Embryonic facial prominence (tissue), 1 donor: ENCODE results near the gene RNF181.
"Not testable (repeated sequence)": the region's sequence is repeated elsewhere in the genome, so short reads cannot be mapped to it uniquely, and the experiment has no call there.

Source experiments
- DNase-seq: peaks from one replicate; pipeline ENCODE4 v3.0.0-alpha.2; 2016; ENCODE audit errors: extremely low spot score

RNF181 gene

DNA sequence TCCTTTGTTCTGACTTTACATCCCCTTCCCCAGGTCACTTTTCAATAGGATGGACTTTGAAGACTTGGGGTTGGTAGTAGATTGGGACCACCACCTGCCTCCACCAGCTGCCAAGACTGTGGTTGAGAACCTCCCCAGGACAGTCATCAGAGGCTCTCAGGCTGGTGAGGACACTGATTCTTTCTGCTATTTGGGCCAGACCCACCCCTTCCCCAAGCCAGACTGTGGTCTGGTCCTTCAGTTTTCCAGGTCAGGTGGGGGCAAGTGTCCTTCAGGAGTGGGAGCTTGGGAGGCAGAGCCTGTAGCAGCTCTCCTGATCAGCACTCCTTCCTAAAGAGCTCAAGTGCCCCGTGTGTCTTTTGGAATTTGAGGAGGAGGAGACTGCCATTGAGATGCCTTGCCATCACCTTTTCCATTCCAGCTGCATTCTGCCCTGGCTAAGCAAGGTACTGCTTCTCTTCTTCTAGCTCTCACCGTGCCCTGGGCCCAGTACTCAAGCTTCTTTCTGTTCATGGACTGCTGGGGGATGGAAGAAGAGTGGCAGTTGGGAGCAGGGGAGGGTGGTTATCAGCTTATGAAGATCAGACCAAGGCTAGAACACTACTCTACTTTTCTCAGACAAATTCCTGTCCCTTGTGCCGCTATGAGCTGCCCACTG lies 1.1 kb downstream of the RNF181 start:
- no peak for DNase-seq

GRCh38 chr2:85597241-85597640 lies 1.7 kb downstream of the RNF181 start:
- DNase-seq = no peak

- DNase-seq = no peak
Measured at GRCh38 chr2:85598594-85599340, 3.2 kb downstream of the RNF181 start.

DNA sequence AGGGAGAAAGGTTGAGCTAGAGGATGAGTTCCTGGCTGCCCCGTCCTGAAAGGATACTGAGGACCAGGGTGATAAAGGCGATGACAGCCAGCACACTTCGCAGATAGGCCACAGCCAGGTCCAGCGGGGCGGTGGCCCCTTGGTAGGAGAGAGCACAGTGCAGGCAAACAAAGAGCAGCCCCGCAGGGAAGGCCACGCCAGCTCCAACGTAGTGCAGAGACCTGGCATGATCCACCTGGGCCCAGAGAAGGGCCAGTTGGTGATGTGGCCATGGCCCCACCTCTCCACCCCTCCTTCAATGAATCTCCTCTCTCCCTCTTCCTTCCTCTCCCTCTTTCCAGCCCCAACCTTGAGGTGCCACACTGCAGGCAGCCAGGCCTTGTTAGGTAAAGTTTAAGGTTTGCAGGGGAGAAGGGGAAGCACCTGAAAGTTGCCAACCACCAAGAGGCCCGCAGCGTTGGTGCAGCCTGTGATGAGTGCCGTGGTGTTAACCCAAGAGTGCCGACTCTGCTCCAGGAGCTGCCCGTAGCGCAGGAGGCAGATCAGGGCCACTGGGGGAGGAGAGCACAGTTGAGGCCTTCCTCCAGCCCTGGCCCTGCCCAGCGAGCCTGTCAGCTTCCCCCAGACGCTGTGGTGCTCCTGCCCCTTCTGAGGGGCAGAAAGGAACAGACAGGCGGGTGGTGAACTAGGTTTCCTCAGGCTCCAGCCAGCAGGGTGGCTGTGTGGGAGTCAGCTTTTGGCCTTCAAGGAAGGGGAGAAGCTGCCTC lies 4.1 kb downstream of the RNF181 start:
- DNase-seq = no peak

DNA sequence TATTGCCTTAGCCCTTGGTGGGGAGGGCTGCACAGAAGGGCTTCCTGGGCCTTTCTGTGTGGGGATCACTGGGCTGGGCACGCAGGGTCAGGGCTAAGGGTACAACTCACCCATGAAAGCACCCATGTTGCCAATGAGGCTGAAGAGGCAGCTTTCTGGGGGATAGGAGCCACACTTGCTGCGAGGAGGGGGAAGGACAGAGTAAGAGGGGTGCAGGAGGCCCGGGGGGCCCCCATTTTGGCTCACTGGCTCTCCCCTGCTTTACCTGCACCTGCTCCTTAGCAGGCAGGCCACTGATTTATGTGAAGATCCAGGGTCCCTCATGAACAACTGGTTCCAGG lies 4.7 kb downstream of the RNF181 start:
- no peak for DNase-seq

DNA sequence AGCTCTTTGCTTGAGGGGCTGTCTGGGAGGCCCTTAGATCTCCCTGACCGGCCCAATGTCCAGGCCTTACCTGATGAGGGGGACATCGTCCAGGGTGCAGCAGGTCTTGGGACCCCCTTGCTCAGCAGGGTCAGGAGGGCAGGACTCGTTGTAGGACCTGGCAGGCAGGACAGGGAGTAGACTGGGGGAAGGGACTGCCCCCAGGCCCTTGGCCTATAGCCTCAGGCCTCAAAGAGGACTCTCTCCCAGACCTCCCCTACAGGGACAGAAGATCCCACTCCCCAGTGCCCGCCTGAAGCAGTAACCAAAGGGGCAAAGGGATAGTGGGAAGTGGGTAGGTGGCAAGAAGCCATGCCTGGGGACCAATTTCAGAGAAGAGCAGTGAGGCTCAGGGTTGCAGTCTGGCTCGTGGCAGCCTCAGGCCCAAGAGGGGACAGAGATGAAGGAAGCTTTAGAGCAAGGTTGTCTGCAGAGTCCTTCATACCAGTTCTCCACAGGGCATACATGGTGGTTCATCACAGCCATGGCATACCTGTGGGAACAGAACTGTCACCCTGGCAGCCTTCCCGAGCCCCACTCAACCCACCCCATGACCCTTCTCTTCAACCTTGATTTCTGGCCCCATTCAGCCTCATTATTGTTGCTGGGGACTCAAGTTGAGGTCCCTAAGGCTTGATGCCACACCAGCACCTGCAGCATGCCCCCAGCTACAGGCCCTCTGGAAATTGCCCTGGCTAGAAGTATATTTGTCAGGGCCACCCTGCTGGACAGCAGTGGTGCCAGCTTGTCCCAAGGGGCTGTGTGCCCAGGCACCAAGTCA lies 5.6 kb downstream of the RNF181 start:
- no peak for DNase-seq

GRCh38 chr2:85601771-85602475 lies 6.4 kb downstream of the RNF181 start:
- no peak for DNase-seq

GRCh38 chr2:85602476-85603234 lies 7.1 kb downstream of the RNF181 start, which contains the start of gene TMEM150A:
TSS of gene TMEM150A (minus strand) at chr2:85602698. CDS start at chr2:85601948, 750 bp downstream.
- peak; percentile 50 for DNase-seq

GRCh38 chr2:85604133-85604444 lies 8.5 kb downstream of the RNF181 start:
- DNase-seq = not testable (repeated sequence)

DNA sequence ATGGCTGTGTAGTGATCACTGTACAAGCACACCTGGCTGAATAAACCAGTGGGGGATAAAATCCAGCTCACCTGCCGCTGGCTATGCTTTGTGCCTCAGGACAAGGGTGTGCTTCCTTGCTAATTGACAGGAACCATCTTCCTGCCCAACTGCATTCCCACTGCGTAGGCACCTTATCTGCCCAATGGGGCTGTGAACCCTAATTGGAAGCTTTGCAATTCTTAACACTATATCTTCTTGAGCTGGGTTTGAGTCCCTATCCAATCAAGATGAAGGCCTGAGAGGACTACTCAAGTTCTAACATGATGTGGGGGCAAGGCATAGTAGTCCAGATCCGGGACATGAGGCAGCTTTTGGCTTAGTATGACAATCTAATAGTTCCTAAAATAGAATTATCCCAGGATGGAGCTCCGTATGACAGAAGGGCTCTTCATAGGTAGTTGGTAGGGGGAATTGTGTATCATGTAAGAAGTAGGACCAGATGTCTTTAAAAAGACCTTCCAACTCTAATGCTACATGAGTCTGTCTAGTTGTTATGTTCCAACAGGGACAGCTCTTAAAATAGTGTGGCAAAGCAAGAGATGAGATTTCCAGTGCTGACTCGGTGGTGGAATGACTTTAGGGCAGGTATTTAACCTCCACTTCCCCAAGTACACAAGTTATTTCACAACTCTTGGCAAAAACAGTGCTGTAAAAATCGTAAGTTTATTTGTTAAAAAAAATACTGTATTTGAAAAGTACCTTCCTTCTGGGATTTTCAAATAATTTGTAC lies 9.2 kb downstream of the RNF181 start:
- no peak for DNase-seq

GRCh38 chr2:85605406-85606115 lies 10.0 kb downstream of the RNF181 start:
- DNase-seq = peak; percentile 58

GRCh38 chr2:85606116-85606455 lies 10.5 kb downstream of the RNF181 start:
- no peak for DNase-seq

- no peak for DNase-seq
Measured at GRCh38 chr2:85607268-85608215, 12.0 kb downstream of the RNF181 start.

DNA sequence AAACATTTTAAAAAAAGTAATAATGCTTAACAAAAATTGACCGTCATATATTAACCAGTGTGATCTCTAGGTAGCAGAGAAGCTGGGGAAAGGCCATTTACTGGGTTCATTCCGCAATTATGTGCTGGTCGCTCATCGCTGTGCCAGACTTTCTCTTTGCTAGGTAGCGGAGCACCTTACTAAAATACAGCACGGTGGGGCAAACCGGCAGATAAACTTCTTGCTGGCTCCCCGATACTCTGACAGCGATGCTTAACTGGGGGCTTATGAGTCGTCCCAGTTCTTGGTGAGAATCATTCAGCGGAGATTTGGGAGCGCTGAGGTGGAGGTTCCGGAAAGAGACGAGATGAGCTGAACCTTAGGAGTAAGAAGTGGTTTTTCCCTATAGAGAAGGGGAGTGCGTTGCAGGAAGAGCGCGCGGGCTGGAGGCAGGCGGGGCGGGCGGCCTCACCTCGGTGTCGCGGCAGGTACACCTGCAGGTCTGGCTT lies 15.7 kb downstream of the RNF181 start:
- DNase-seq = no peak

- DNase-seq = peak; percentile 79
Measured at GRCh38 chr2:85611705-85612587, 16.4 kb downstream of the RNF181 start, which contains the start of gene C2orf68. TSS of gene C2orf68 (minus strand) at chr2:85612066. CDS start at chr2:85611984, 82 bp downstream.

DNA sequence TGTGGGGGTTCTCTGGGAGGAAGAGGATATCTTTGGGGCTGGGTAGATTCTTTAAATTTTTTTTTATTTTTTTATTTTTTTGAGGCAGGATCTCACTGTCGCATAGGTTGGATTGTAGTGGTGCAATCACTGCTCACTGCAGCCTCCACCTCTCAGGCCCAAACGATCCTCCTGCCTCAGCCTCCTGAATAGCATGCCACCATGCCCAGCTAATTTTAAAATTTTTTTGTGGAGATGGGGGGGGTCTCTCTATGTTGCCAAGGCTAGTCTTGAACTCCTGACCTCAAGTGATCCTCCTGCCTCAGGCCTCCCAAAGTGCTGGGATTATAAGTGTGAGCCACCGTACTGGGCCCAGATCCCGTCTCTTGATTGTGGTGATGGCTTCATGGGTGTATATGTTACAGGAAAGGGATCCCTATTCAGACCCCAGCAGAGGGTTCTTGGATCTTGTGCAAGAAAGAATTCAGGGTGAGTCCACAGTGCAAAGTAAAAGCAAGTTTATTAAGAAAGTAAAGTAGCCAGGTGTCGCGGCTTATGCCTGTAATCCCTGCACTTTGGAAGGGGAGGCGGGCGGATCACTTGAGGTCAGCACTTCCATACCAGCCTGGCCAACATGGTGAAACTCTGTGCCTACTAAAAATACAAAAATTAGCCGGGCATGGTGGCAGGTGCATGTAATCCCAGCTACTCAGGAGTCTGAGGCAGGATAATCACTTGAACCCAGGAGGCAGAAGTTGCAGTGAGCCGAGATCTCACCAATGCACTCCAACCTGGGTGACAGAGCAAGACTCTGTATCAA lies 18.4 kb downstream of the RNF181 start:
- no peak for DNase-seq
